WTC11 (cell line): Measurements from ENCODE around the gene IL37. TPM values are rescaled to one million over a fixed set of nuclear protein-coding genes. Genes with fewer than 3 reads are reported as not detected.

Experiments
- ATAC-seq: fragments of 200-7000 bp; cut with Tn5 transposase; 2 replicates; pipeline ENCODE4 v1.10.0; 2021; ENCODE audit warnings: mild to moderate bottlenecking, moderate library complexity
- CTCF ChIA-PET: fragments of 300-600 bp; sonication (Branson Sonifier 250); formaldehyde crosslinking; loops from one replicate; lab custom pipeline; 2021; ENCODE audit warnings: antibody characterized with exemption; lab: Charles Lee
- POLR2A ChIA-PET: fragments of 350-600 bp; sonication (Branson Sonifier 250); formaldehyde crosslinking; loops from one replicate; lab custom pipeline; 2021; ENCODE audit warnings: antibody characterized with exemption; lab: Charles Lee
- DNase-seq: peaks from one replicate; pipeline ENCODE4 v3.0.0; 2021; ENCODE audit warnings: low spot score
- H3K27ac Mint-ChIP-seq: 2 replicates; pipeline ENCODE4 v1.8.0; 2021; ENCODE audit warnings: mixed read lengths
- H3K27me3 Mint-ChIP-seq: 2 replicates; pipeline ENCODE4 v1.8.0; 2021; ENCODE audit warnings: low read depth, mild to moderate bottlenecking, moderate library complexity, mixed read lengths
- H3K36me3 Mint-ChIP-seq: 2 replicates; pipeline ENCODE4 v1.8.0; 2021; ENCODE audit warnings: mixed read lengths
- H3K4me1 Mint-ChIP-seq: 2 replicates; pipeline ENCODE4 v1.8.0; 2022; ENCODE audit warnings: mixed read lengths
- H3K4me3 Mint-ChIP-seq: 2 replicates; pipeline ENCODE4 v1.8.0; 2021; ENCODE audit warnings: mild to moderate bottlenecking, moderate library complexity, mixed read lengths
- H3K9me3 Mint-ChIP-seq: 2 replicates; pipeline ENCODE4 v1.8.0; 2021; ENCODE audit warnings: mixed read lengths
- ATF1 ChIP-seq: sonication (generic); formaldehyde crosslinking; IDR thresholded peaks from 2 replicates; pipeline ENCODE4 v1.8.1; 2023; ENCODE audit warnings: mild to moderate bottlenecking, moderate library complexity, missing genetic modification reagents
- CBFB ChIP-seq: sonication (generic); formaldehyde crosslinking; IDR thresholded peaks from 2 replicates; pipeline ENCODE4 v1.8.1; 2022; ENCODE audit warnings: mild to moderate bottlenecking, low read depth, missing genetic modification reagents
- CREM ChIP-seq: sonication (generic); formaldehyde crosslinking; IDR thresholded peaks from 2 replicates; pipeline ENCODE4 v1.8.1; 2022; ENCODE audit warnings: mild to moderate bottlenecking, missing genetic modification reagents, moderate library complexity
- CTCF ChIP-seq: fragments of 200-600 bp; IDR thresholded peaks from 2 replicates; pipeline ENCODE4 v1.8.0; 2022; ENCODE audit warnings: antibody characterized with exemption
- ESRRA ChIP-seq: sonication (generic); formaldehyde crosslinking; IDR thresholded peaks from 2 replicates; pipeline ENCODE4 v1.8.1; 2022; ENCODE audit warnings: mild to moderate bottlenecking, missing genetic modification reagents, borderline replicate concordance
- ETV6 ChIP-seq: sonication (generic); formaldehyde crosslinking; IDR thresholded peaks from 2 replicates; pipeline ENCODE4 v1.8.1; 2022; ENCODE audit warnings: mild to moderate bottlenecking, missing genetic modification reagents
- FOXJ3 ChIP-seq: sonication (generic); formaldehyde crosslinking; IDR thresholded peaks from 2 replicates; pipeline ENCODE4 v1.9.0; 2021; ENCODE audit warnings: missing genetic modification reagents, mild to moderate bottlenecking, borderline replicate concordance
- FOXK1 ChIP-seq: sonication (generic); formaldehyde crosslinking; IDR thresholded peaks from 2 replicates; pipeline ENCODE4 v1.8.0; 2022; ENCODE audit warnings: mild to moderate bottlenecking, moderate library complexity, missing genetic modification reagents
- MXD4 ChIP-seq: fragments of 250-450 bp; sonication (Bioruptor Pico); IDR thresholded peaks from 2 replicates; pipeline ENCODE4 v1.8.0; 2021; ENCODE audit warnings: mild to moderate bottlenecking, moderate library complexity, borderline replicate concordance
- NR1H2 ChIP-seq: sonication (generic); formaldehyde crosslinking; IDR thresholded peaks from 2 replicates; pipeline ENCODE4 v1.9.0; 2021; ENCODE audit warnings: mild to moderate bottlenecking, moderate library complexity, missing genetic modification reagents
- PREB ChIP-seq: sonication (generic); formaldehyde crosslinking; IDR thresholded peaks from 2 replicates; pipeline ENCODE4 v1.8.1; 2022; ENCODE audit warnings: mild to moderate bottlenecking, missing genetic modification reagents, moderate library complexity, borderline replicate concordance
- SMAD4 ChIP-seq: sonication (generic); formaldehyde crosslinking; IDR thresholded peaks from 2 replicates; pipeline ENCODE4 v1.8.0; 2022; ENCODE audit warnings: mild to moderate bottlenecking, missing genetic modification reagents
- ZNF263 ChIP-seq: sonication (generic); formaldehyde crosslinking; IDR thresholded peaks from 2 replicates; pipeline ENCODE4 v1.8.1; 2022; ENCODE audit warnings: low read depth, mild to moderate bottlenecking, moderate library complexity, missing genetic modification reagents
- ZNF423 ChIP-seq: fragments of 250-450 bp; sonication (Bioruptor Pico); IDR thresholded peaks from 2 replicates; pipeline ENCODE4 v2.1.2; 2022; ENCODE audit warnings: mild to moderate bottlenecking, moderate library complexity
- total RNA-seq: library from RNA; stranded (reverse); gene quantifications from 3 replicates; pipeline ENCODE4 v1.2.3, GENCODE V29; 2021

Gene IL37
- total RNA-seq, 1 experiment from 2014 or later = 0.48 TPM

GRCh38 chr2:112912403-112912802 lies 1.4 kb downstream of the IL37 start:
- H3K27me3 Mint-ChIP-seq = peaks cover 26% of the 10 kb centered on the region
- 0 out of 2 replicates have a peak, but pooled peaks cover 3% of the 10 kb centered on the region for H3K4me1 Mint-ChIP-seq
- H3K36me3 Mint-ChIP-seq = peaks cover 4% of the 10 kb centered on the region; the same call in 1 of the 2 replicates
- H3K9me3 Mint-ChIP-seq = peaks cover 18% of the 10 kb centered on the region
- CTCF ChIA-PET = no interaction called here
- H3K27ac Mint-ChIP-seq = no peak overlapping the region
- DNase-seq = no peak
- POLR2A ChIA-PET = no interaction called here
- no peak for TF ChIP-seq CBFB (CRISPR knock-in tag)
- TF ChIP-seq, all 79 proteins: peak for 0
- no peak for ATAC-seq
- H3K4me3 Mint-ChIP-seq = no peak overlapping the region

DNA sequence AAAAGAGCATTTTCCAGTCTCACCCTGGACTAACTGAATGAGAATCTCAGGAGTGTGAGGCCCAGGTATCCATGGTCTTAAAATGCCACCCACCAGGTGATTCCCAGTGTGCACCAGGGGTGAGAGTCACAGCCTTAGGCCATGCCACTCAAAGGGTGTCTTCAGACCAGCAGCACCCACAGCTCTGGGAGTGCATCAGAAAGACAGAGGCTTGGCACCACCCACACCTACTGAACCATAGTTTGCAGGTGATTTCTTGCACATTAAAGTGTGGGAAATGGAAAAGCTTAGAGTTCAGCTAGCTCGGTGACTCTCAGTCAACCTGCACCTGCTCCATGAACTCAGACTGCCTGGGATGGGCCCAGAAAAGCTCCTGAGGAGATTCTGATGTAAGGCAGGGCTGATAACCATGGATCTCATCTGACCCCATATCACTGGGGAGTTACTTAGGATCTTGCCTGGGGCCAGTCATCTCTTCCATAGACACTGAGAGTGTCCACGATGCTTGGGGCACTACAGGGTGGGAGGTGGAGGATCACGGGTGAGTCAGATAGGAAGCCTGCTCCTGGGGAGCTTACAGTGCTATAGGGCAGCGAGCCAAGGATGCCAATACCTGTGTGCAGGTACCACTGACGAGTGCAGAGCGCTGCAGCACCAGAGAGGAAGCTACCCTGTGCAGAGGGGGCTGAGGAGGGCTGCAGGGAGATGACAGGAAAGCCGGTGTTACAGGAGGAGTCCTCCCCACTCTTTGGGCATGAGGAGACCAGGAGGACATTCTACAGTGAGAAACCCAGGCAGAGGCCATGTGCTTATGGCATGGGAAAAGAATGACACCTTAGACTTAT lies 4.6 kb downstream of the IL37 start:
- H3K36me3 Mint-ChIP-seq = peaks cover 5% of the 10 kb centered on the region
- no peak overlapping the region for H3K27ac Mint-ChIP-seq
- POLR2A ChIA-PET = no interaction called here

DNA sequence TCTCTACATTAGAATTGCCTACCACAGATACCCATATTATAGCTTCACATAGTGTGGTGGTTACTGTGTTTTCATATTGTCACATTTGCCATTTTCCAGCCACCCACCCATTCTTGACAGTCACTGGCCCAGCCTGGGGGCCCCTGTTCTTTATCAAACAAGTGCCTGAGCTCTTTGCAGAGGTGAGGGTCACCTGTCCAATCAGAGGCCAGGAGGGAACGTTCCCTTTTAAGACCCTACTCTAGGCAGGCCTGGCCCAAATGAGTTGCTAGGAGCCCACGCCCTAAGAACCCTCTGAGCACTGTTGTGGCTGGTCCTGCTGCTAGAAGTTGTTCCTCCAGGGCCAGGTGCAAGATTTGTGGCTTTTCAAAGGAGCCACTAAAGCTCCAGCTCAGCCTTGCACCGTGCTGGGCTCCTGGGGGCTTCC lies 5.2 kb downstream of the IL37 start:
- peaks cover 5% of the 10 kb centered on the region for H3K36me3 Mint-ChIP-seq
- POLR2A ChIA-PET = no interaction called here

More for the DNA sequence above, 4.6 kb downstream of the IL37 start:
- no peak for ATAC-seq
- no peak for DNase-seq
- Mint-ChIP-seq H3K4me1 (no peaks in the 10 kb centered on the region), H3K27me3 (peaks cover 33% of the 10 kb centered on the region)
- TF ChIP-seq CREM (CRISPR knock-in tag) (no peak), FOXJ3 (CRISPR knock-in tag) (no peak), ZNF423 (CRISPR knock-in tag) (no peak), ATF1 (CRISPR knock-in tag) (no peak), PREB (CRISPR knock-in tag) (no peak), ZNF263 (CRISPR knock-in tag) (no peak), ESRRA (CRISPR knock-in tag) (no peak), NR1H2 (CRISPR knock-in tag) (no peak), FOXK1 (CRISPR knock-in tag) (no peak)
- TF ChIP-seq, all 79 proteins: peak for 0
- Mint-ChIP-seq H3K9me3 (peaks cover 16% of the 10 kb centered on the region), H3K4me3 (no peak overlapping the region)
- CTCF ChIA-PET = interaction anchor here (2.2 kb wide), 1 partner anchor 27 kb away, joined by 15 read pairs; no protein-coding TSS in a partner anchor

More for the DNA sequence above, 5.2 kb downstream of the IL37 start:
- CTCF ChIA-PET = interaction anchor here (2.2 kb wide), 1 partner anchor 26 kb away, joined by 15 read pairs; no protein-coding TSS in a partner anchor
- no peak for ATAC-seq
- Mint-ChIP-seq H3K4me3 (no peak overlapping the region), H3K27me3 (peaks cover 33% of the 10 kb centered on the region)
- no peak for DNase-seq
- TF ChIP-seq SMAD4 (CRISPR knock-in tag) = no peak
- TF ChIP-seq ETV6 (CRISPR knock-in tag) = no peak
- TF ChIP-seq PREB (CRISPR knock-in tag) = no peak
- no peak for TF ChIP-seq CTCF
- TF ChIP-seq CREM (CRISPR knock-in tag) = no peak
- no peak for TF ChIP-seq MXD4 (CRISPR knock-in tag)
- TF ChIP-seq, all 79 proteins: peak for 0
- Mint-ChIP-seq H3K9me3 (peaks cover 16% of the 10 kb centered on the region), H3K27ac (no peak overlapping the region), H3K4me1 (no peaks in the 10 kb centered on the region)
